SK-N-MC (cell line): Measurements from ENCODE around the gene PARM1.

ENCODE experiments used
- EZH2 ChIP-seq: fragments of 200-600 bp; sonication (generic); IDR thresholded peaks from one replicate; pipeline ENCODE4 v1.6.1; 2017; ENCODE audit warnings: antibody characterized with exemption
- FOXP2 ChIP-seq: optimal IDR thresholded peaks from 2 replicates; pipeline ENCODE3; 2011; ENCODE audit warnings: mild to moderate bottlenecking, moderate library complexity; ENCODE audit not compliant: insufficient read depth; ENCODE audit errors: extremely low read length, control extremely low read depth
- POLR2AphosphoS5 ChIP-seq: IDR thresholded peaks from 2 replicates; pipeline ENCODE4 v1.6.1; 2012; ENCODE audit warnings: mild to moderate bottlenecking, low read depth, low read length, borderline replicate concordance

- TF ChIP-seq POLR2AphosphoS5 (no peak), EZH2 (no peak), FOXP2 (no peak)
Measured at GRCh38 chr4:74964311-74964710, 31.4 kb downstream of the PARM1 start.
